RWPE2 (cell line): Measurements from ENCODE around the gene VOPP1.
"Not testable (repeated sequence)": the region's sequence is repeated elsewhere in the genome, so short reads cannot be mapped to it uniquely, and the experiment has no call there.

ENCODE experiments used
- ATAC-seq: fragments of 200-7000 bp; cut with Tn5 transposase; 3 replicates; pipeline ENCODE4 v1.9.1; 2021; ENCODE audit warnings: low read depth
- DNase-seq: peaks from one replicate; pipeline ENCODE4 v3.0.0-alpha.2; 2020; ENCODE audit warnings: low spot score
- H3K27ac ChIP-seq: fragments of 450-650 bp; 2 replicates; pipeline ENCODE4 v1.5.1; 2017; ENCODE audit warnings: mild to moderate bottlenecking; ENCODE audit not compliant: poor library complexity, severe bottlenecking
- H3K27me3 ChIP-seq: fragments of 250-450 bp; sonication (Bioruptor Pico); 2 replicates; pipeline ENCODE4 v1.5.1; 2021; ENCODE audit warnings: mild to moderate bottlenecking, moderate library complexity; ENCODE audit not compliant: insufficient read depth, poor library complexity, severe bottlenecking
- H3K36me3 ChIP-seq: fragments of 250-450 bp; sonication (Bioruptor Pico); 2 replicates; pipeline ENCODE4 v1.5.1; 2020; ENCODE audit warnings: low read depth, mild to moderate bottlenecking, moderate library complexity
- H3K4me1 ChIP-seq: fragments of 250-450 bp; sonication (Bioruptor Pico); 2 replicates; pipeline ENCODE4 v1.5.1; 2021; ENCODE audit warnings: mild to moderate bottlenecking, moderate library complexity; ENCODE audit not compliant: insufficient read depth, poor library complexity, severe bottlenecking
- H3K4me3 ChIP-seq: fragments of 250-450 bp; sonication (Bioruptor Pico); 2 replicates; pipeline ENCODE4 v1.5.1; 2021; ENCODE audit warnings: mild to moderate bottlenecking, moderate library complexity; ENCODE audit not compliant: severe bottlenecking
- H3K9me3 ChIP-seq: fragments of 250-450 bp; sonication (Bioruptor Pico); 2 replicates; pipeline ENCODE4 v1.5.1; 2021; ENCODE audit warnings: mild to moderate bottlenecking, moderate library complexity; ENCODE audit not compliant: severe bottlenecking
- TF ChIP-seq, protein P1 (sequence below): fragments of 450-650 bp; IDR thresholded peaks from one replicate; pipeline ENCODE4 v1.5.1; 2017; ENCODE audit warnings: mild to moderate bottlenecking, moderate library complexity; ENCODE audit not compliant: poor library complexity, severe bottlenecking

The VOPP1 gene

DNA sequence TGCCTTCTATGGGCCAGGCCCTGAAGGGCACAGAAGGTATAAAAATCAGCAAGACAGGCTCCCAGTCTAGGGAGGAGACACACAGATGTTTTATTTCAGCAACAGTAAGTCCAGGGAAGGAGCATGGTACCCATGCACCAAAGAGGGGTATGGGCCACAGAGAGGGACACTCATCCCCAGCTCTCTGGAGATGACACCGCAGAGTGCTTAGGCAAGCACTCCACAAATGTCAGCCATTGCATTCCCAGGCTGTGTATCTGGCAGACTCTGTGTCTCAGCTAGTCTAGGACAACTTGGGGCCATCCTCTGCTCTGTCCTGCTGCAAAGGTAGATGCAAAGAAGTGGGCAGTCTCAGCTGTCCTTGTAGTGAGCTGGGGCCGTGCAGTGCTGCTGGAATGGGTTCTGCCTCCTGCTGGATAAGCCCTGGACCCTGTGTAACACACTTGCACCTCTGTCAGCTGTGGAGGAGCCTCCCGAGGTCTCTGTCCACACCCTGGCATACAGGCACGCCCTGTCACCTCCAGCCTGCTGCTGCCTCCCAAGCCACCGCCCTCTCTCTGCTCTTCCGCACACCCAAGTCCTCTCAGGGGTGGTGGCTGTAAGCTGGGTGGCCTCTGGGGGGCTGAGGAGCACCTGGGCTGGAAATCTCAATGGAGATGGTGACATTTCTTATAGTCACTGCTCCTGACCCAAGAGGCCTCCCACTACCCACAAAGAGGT is 57.6 kb downstream of the VOPP1 start:
- TF ChIP-seq, protein P1, sequence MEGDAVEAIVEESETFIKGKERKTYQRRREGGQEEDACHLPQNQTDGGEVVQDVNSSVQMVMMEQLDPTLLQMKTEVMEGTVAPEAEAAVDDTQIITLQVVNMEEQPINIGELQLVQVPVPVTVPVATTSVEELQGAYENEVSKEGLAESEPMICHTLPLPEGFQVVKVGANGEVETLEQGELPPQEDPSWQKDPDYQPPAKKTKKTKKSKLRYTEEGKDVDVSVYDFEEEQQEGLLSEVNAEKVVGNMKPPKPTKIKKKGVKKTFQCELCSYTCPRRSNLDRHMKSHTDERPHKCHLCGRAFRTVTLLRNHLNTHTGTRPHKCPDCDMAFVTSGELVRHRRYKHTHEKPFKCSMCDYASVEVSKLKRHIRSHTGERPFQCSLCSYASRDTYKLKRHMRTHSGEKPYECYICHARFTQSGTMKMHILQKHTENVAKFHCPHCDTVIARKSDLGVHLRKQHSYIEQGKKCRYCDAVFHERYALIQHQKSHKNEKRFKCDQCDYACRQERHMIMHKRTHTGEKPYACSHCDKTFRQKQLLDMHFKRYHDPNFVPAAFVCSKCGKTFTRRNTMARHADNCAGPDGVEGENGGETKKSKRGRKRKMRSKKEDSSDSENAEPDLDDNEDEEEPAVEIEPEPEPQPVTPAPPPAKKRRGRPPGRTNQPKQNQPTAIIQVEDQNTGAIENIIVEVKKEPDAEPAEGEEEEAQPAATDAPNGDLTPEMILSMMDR = no peak

DNA sequence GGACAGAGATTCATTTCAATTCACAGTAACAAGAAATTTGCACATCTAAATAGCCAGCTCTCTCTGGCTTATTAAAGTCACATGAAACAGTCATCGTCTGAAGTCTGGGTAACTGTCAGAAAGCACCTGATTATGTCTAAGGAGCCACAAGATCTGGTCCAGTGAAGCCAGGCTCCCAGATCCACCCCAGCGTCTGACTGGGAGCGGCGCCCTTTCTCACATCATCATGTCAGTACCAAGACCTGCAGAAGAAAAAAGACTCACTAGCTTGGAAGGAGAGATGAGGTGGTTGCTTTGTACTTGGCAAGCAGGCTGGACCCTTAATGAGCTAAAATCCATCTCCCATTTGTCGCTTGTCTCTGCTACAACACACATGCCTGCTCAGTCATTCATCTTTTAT is 58.4 kb downstream of the VOPP1 start:
- Histone ChIP-seq H3K36me3 (peaks cover 22% of the 10 kb centered on the region), H3K27ac (no peak overlapping the region), H3K27me3 (no peaks in the 10 kb centered on the region), H3K9me3 (no peaks in the 10 kb centered on the region), H3K4me3 (no peak overlapping the region), H3K4me1 (no peaks in the 10 kb centered on the region)
- ATAC-seq = no peak
- no peak for DNase-seq
- TF ChIP-seq, protein P1 = no peak

More for the DNA sequence above, 57.6 kb downstream of the VOPP1 start:
- Histone ChIP-seq H3K27me3 (no peaks in the 10 kb centered on the region), H3K9me3 (no peaks in the 10 kb centered on the region), H3K36me3 (peaks cover 30% of the 10 kb centered on the region), H3K27ac (no peak overlapping the region), H3K4me3 (no peak overlapping the region), H3K4me1 (no peaks in the 10 kb centered on the region)
- ATAC-seq (no peak), DNase-seq (no peak)

DNA sequence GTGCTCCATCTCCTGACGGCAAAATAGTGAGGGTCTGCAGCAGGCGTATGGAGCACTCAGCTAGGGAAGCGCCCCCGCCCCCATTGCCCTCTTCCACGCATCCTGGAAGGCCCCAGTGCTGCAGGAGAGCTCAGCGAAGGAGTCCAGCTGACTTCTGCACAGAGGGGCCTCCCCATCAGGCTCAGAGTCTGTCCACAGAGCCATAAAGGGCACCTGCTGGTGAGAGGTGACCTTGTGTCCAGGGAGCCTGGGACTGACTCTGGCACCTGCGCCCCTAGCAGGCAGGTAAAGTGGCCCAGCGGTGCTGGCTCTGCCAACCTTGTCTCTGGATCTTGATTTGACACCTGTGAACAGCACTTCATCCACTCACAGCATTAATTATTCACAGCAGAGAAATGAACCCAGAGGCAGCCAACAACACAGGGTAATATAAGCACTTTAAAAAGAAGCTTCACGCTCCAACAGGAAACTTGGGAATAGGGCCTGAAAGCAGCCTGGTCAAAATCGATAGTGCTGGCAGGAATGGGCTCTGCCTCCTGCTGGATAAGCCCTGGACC is 59.6 kb downstream of the VOPP1 start:
- Histone ChIP-seq H3K27ac (no peak overlapping the region), H3K9me3 (no peaks in the 10 kb centered on the region), H3K36me3 (peaks cover 12% of the 10 kb centered on the region; the same call in 1 of the 2 replicates), H3K4me1 (no peaks in the 10 kb centered on the region), H3K27me3 (no peaks in the 10 kb centered on the region), H3K4me3 (no peak overlapping the region)
- TF ChIP-seq, protein P1 = no peak
- ATAC-seq = no peak
- no peak for DNase-seq

DNA sequence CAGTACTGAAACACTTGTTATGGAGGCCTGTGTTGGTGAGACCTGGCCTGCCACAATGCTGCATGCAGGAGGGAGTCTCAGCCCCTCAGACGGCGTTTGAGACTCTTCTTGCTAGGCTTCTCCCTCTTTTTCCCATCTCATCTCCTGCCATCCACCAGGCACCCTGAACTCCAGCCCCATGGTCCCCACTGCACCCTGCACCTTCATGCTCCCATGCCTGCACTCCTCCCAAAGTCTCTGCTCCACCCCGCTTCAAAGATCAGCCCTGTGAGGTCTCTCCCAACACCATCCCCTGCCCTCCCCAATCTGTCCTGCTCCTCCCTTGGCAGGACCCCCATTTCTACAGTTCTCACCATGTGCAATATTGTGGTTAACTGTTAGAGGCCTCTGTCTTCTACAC is 61.7 kb downstream of the VOPP1 start:
- Histone ChIP-seq H3K4me3 (no peak overlapping the region), H3K27ac (no peak overlapping the region), H3K4me1 (peaks cover 7% of the 10 kb centered on the region), H3K27me3 (no peaks in the 10 kb centered on the region), H3K36me3 (peaks cover 4% of the 10 kb centered on the region; the same call in 1 of the 2 replicates), H3K9me3 (no peaks in the 10 kb centered on the region)
- ATAC-seq = no peak
- no peak for DNase-seq
- TF ChIP-seq, protein P1 = no peak

DNA sequence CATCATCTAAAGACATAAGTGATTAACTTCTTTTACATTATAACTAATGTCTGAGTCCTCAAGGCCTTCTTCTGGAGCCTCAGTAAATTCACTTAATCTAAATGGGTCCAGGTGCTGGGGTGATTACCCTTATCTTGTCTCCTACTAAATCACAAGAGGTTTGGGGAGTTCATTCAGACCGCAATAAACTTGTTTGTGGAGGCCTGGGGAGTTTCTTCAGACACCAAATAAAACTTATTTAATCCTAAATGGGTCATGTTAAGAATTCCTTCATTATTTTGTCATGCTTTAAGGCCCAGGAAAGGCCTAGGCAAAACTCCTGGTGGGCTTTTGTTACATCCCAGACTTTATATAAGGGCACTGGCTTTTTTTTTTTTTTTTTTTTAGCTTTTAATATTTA is 62.1 kb downstream of the VOPP1 start:
- H3K27ac ChIP-seq, DNase-seq, H3K27me3 ChIP-seq, H3K4me1 ChIP-seq, ATAC-seq, H3K9me3 ChIP-seq, H3K36me3 ChIP-seq, H3K4me3 ChIP-seq: not testable (repeated sequence)
